PC-9 (cell line): ENCODE results near the gene MT1G. TPM values are rescaled to one million over a fixed set of nuclear protein-coding genes. Genes with fewer than 3 reads are reported as not detected.

Experiments used
- BruUV-seq: library from RNA; stranded (reverse); fragments of 400-500 nt; replicated peaks from 2 replicates; lab custom pipeline; 2021; lab: Mats Ljungman, UMichigan
- CTCF ChIA-PET: fragments of 300-600 bp; sonication (Branson Sonifier 250); formaldehyde crosslinking; loops from one replicate; lab custom pipeline; 2022; ENCODE audit warnings: antibody characterized with exemption; lab: Charles Lee
- POLR2A ChIA-PET: fragments of 300-600 bp; sonication (Branson Sonifier 250); formaldehyde crosslinking; loops from one replicate; lab custom pipeline; 2022; ENCODE audit warnings: antibody characterized with exemption; ENCODE audit not compliant: unreplicated experiment; lab: Charles Lee
- DNase-seq, 2 experiments: peaks; one replicate each; pipeline versions ENCODE4 v3.0.0 to v3.0.0-alpha.2; 2015 to 2022; ENCODE audit warnings: mixed read lengths in 1 of 2
- H2AFZ ChIP-seq: fragments of 200-600 bp; sonication (generic); 2 replicates; pipeline ENCODE4 v1.8.1; 2017; ENCODE audit warnings: antibody characterized with exemption
- H3F3A ChIP-seq: fragments of 200-600 bp; sonication (generic); 2 replicates; pipeline ENCODE4 v1.8.1; 2017; ENCODE audit warnings: antibody characterized with exemption, mild to moderate bottlenecking, low read depth; ENCODE audit not compliant: insufficient read depth
- H3K27ac ChIP-seq: fragments of 200-600 bp; sonication (generic); 2 replicates; pipeline ENCODE4 v1.6.1; 2016; ENCODE audit warnings: mixed run types
- H3K27me3 ChIP-seq: fragments of 200-600 bp; sonication (generic); 2 replicates; pipeline ENCODE4 v1.6.1; 2016; ENCODE audit warnings: low read depth, mixed run types; ENCODE audit not compliant: insufficient read depth
- H3K36me3 ChIP-seq: fragments of 200-600 bp; sonication (generic); 2 replicates; pipeline ENCODE4 v1.6.1; 2016; ENCODE audit warnings: low read depth, mixed run types
- H3K4me1 ChIP-seq: fragments of 200-600 bp; sonication (generic); replicated peaks from 2 replicates; pipeline ENCODE4 v1.6.1; 2016; ENCODE audit warnings: mixed run types; ENCODE audit not compliant: insufficient read depth
- H3K4me2 ChIP-seq: fragments of 200-600 bp; sonication (generic); 2 replicates; pipeline ENCODE4 v1.6.1; 2017; ENCODE audit warnings: mixed run types
- H3K4me3 ChIP-seq: fragments of 200-600 bp; sonication (generic); 2 replicates; pipeline ENCODE4 v1.6.1; 2016; ENCODE audit warnings: mixed run types
- H3K79me2 ChIP-seq: fragments of 200-600 bp; sonication (generic); 2 replicates; pipeline ENCODE4 v1.6.1; 2017; ENCODE audit warnings: low read depth, mixed run types
- H3K9me2 ChIP-seq: fragments of 200-600 bp; sonication (generic); 2 replicates; pipeline ENCODE4 v1.8.1; 2017; ENCODE audit warnings: mild to moderate bottlenecking; ENCODE audit not compliant: insufficient read depth
- H3K9me3 ChIP-seq: fragments of 200-600 bp; sonication (generic); 2 replicates; pipeline ENCODE4 v1.8.1; 2016; ENCODE audit warnings: low read depth; ENCODE audit not compliant: insufficient read depth
- H4K20me1 ChIP-seq: fragments of 200-600 bp; sonication (generic); 2 replicates; pipeline ENCODE4 v1.8.1; 2017; ENCODE audit not compliant: insufficient read depth
- EZH2 ChIP-seq: fragments of 200-600 bp; sonication (generic); IDR thresholded peaks from 2 replicates; pipeline ENCODE4 v1.8.0; 2017; ENCODE audit warnings: antibody characterized with exemption, low read depth
- intact Hi-C: fragments of 100-400 bp; cut with micrococcal nuclease; formaldehyde crosslinking; loops from one replicate; pipeline ENCODE4 v1.10.0; 2022; ENCODE audit not compliant: unreplicated experiment
- total RNA-seq: library from RNA; stranded (reverse); gene quantifications from 2 replicates; pipeline ENCODE4 v1.2.3, GENCODE V29; 2021
- TF ChIP-seq, protein P1 (sequence below): fragments of 200-600 bp; sonication (generic); conservative IDR thresholded peaks from 2 replicates; pipeline ENCODE4 v1.6.1; 2017; ENCODE audit warnings: mixed run types, antibody characterized with exemption, mild to moderate bottlenecking, moderate library complexity

MT1G gene
- total RNA-seq, 1 experiment from 2014 or later = not detected

- Histone ChIP-seq H2AFZ (no peak overlapping the region), H3K27ac (no peak overlapping the region), H3F3A (peaks cover 8% of the 10 kb centered on the region; the same call in 1 of the 2 replicates), H3K27me3 (no peaks in the 10 kb centered on the region), H3K9me3 (no peaks in the 10 kb centered on the region), H3K79me2 (no peaks in the 10 kb centered on the region), H3K36me3 (no peaks in the 10 kb centered on the region), H3K9me2 (no peaks in the 10 kb centered on the region), H3K4me2 (no peak overlapping the region), H3K4me3 (no peak overlapping the region), H3K4me1 (peaks cover 7% of the 10 kb centered on the region), H4K20me1 (no peaks in the 10 kb centered on the region)
- intact Hi-C loops = no loop called here
- BruUV-seq = no TSS peak
- TF ChIP-seq EZH2 = no peak
- TF ChIP-seq, protein P1, sequence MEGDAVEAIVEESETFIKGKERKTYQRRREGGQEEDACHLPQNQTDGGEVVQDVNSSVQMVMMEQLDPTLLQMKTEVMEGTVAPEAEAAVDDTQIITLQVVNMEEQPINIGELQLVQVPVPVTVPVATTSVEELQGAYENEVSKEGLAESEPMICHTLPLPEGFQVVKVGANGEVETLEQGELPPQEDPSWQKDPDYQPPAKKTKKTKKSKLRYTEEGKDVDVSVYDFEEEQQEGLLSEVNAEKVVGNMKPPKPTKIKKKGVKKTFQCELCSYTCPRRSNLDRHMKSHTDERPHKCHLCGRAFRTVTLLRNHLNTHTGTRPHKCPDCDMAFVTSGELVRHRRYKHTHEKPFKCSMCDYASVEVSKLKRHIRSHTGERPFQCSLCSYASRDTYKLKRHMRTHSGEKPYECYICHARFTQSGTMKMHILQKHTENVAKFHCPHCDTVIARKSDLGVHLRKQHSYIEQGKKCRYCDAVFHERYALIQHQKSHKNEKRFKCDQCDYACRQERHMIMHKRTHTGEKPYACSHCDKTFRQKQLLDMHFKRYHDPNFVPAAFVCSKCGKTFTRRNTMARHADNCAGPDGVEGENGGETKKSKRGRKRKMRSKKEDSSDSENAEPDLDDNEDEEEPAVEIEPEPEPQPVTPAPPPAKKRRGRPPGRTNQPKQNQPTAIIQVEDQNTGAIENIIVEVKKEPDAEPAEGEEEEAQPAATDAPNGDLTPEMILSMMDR = no peak
- ChIA-PET CTCF (no interaction called here), POLR2A (no interaction called here)
- DNase-seq = no peak
Measured at GRCh38 chr16:56630134-56630533, 37.7 kb downstream of the MT1G start.

DNA sequence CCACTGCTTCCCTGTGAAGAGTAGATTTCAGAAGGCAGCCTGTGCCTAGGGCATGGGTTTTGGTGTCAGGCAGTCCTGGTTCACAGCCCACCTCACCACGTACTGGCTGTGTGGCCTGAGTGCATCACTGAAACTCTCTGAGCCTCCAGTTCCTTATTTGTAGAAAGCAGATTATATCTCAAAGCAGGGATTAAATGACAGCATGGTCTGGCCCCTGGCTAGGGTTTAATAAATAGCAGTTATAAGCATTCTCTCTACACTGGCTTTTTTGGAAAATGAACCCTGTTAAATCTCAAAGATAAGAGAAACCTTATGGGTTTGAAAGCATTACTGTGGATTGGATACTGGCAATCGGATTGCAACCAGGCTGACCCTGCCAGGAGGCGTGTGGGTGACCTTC is 38.3 kb downstream of the MT1G start:
- DNase-seq = no peak
- POLR2A ChIA-PET = no interaction called here
- H3K27me3 ChIP-seq = no peaks in the 10 kb centered on the region
- H3K9me3 ChIP-seq = no peaks in the 10 kb centered on the region
- no peaks in the 10 kb centered on the region for H4K20me1 ChIP-seq
- CTCF ChIA-PET = no interaction called here
- H3K79me2 ChIP-seq = no peaks in the 10 kb centered on the region
- no peaks in the 10 kb centered on the region for H3K9me2 ChIP-seq
- peaks cover 7% of the 10 kb centered on the region for H3K4me1 ChIP-seq
- TF ChIP-seq, protein P1 = no peak
- TF ChIP-seq EZH2 = no peak
- no peak overlapping the region for H2AFZ ChIP-seq
- no TSS peak for BruUV-seq
- intact Hi-C loops = no loop called here
- H3K27ac ChIP-seq = no peak overlapping the region
- H3K36me3 ChIP-seq = no peaks in the 10 kb centered on the region
- H3F3A ChIP-seq = peaks cover 8% of the 10 kb centered on the region; the same call in 1 of the 2 replicates
- H3K4me3 ChIP-seq = no peak overlapping the region
- H3K4me2 ChIP-seq = no peak overlapping the region

DNA sequence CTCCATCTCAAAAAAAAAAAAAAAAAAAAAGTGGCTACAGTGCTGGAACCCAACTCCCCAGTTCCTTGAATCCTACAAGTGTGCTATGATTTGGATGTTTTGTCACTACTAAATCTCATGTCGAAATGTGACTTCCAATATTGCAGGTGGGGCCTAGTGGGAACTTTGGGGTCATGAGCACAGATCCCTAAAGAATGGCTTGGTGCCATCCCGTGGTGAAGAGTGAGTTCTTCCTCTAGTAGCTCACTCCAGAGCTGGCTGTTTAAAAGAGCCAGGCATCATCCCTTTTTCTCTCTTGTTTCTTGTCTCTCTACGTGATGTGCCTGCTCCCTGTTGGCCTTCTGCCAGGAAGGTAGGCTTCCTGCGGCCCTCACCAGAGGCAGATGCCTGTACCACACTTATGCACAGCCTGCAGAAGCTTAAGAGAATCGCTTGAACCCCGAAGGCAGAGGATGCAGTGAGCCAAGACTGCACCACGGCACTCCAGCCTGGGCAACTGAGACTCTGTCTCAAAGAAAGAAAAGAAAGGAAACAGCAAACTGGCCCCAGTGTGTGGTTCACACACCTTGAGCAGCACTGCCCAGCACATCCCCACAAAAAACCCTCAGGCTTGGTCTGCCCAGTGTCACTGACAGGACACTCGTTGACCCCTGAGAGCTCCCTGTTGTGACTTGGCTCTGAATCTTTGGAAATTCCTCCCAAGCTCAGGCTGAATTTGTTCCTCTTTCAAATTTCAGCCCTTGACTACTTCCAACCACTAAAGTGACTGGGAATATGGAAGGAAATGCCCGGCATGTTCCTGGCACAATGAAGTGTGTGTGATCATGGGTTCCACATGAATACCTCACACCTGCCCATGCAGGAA is 39.1 kb downstream of the MT1G start:
- H3K4me2 ChIP-seq = no peak overlapping the region
- no peaks in the 10 kb centered on the region for H4K20me1 ChIP-seq
- BruUV-seq = no TSS peak
- DNase-seq = no peak
- intact Hi-C loops = no loop called here
- no peak overlapping the region for H2AFZ ChIP-seq
- H3K27ac ChIP-seq = no peak overlapping the region
- no peaks in the 10 kb centered on the region for H3K9me3 ChIP-seq
- no peaks in the 10 kb centered on the region for H3K27me3 ChIP-seq
- ChIA-PET CTCF (no interaction called here), POLR2A (no interaction called here)
- no peak for TF ChIP-seq EZH2
- TF ChIP-seq, protein P1 = no peak
- H3F3A ChIP-seq = peaks cover 8% of the 10 kb centered on the region; the same call in 1 of the 2 replicates
- H3K4me3 ChIP-seq = no peak overlapping the region
- no peaks in the 10 kb centered on the region for H3K36me3 ChIP-seq
- H3K9me2 ChIP-seq = no peaks in the 10 kb centered on the region
- H3K4me1 ChIP-seq = peaks cover 7% of the 10 kb centered on the region
- no peaks in the 10 kb centered on the region for H3K79me2 ChIP-seq
